H1 (cell line): Measurements from ENCODE around the gene ZFYVE19. TPM values are rescaled to one million over a fixed set of nuclear protein-coding genes. Genes with fewer than 3 reads are reported as not detected.

Experiments used
- KDM4A ChIP-seq: IDR thresholded peaks from one replicate; pipeline ENCODE4 v1.7.1; 2012; ENCODE audit warnings: low read depth, mild to moderate bottlenecking, moderate library complexity, low read length, inconsistent platforms; ENCODE audit not compliant: severe bottlenecking
- RXRA ChIP-seq: IDR thresholded peaks from 2 replicates; pipeline ENCODE4 v1.6.1; 2011; ENCODE audit warnings: low read depth, mild to moderate bottlenecking, low read length, moderate library complexity; ENCODE audit not compliant: insufficient read depth
- polyA plus RNA-seq, 7 experiments: library from polyadenylated mRNA; depleted of rRNA in 3 of 7; stranded (reverse) in 5 of 7; unstranded in 2 of 7; fragments of >200 nt in 5 of 7; fragments of 200-250 nt in 2 of 7; gene quantifications; 1 replicate in 5 of 7; 2 replicates in 1 of 7; 4 replicates in 1 of 7; pipeline versions ENCODE4 v1.2.1 to v1.2.3, GENCODE V29; 2011 to 2013; ENCODE audit warnings: missing spikeins in 2 of 7, mixed read lengths in 2 of 7
- total RNA-seq: library from RNA; stranded (reverse); fragmentation: NEBNext Ultra II Directional; extraction: Animal tissue kit (Norgen Biotek cat#: 25700); gene quantifications from 2 replicates; pipeline ENCODE4 v1.2.1, GENCODE V29; 2021

ZFYVE19 gene
- total and polyA plus RNA-seq, 2 of the 8 experiments (the other 6 are each of a cell fraction or from before 2014, with no cell fraction given): 11.2 to 21.8 TPM

DNA sequence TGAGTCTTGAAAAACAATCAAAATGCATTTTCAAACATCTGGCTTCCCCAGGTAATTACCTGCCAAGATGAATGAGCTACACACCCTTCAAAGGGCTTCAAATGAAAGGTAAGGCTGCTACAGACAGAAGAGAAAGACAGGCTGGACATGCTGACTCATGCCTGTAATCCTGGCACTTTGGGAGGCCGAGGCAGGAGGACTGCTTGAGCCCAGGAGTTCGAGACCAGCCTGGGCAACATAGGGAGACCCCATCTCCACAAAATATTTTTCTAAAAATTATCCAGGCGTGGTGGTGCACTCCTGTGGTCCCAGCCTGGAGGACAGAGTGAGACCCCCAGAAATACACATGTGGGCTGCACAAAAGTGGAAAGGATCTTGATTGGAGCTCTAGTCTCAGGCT lies 14.5 kb upstream of the ZFYVE19 start (continued):
- TF ChIP-seq RXRA (no peak), KDM4A (no peak)
